HG02981 (cell line): Measurements from ENCODE around the gene TMEM50B.
"Not testable (repeated sequence)": the region's sequence is repeated elsewhere in the genome, so short reads cannot be mapped to it uniquely, and the experiment has no call there.

ENCODE experiments used
- ATAC-seq: cut with Tn5 transposase; IDR thresholded peaks from one replicate; pipeline ENCODE4 v1.9.1; 2021; ENCODE audit warnings: mild to moderate bottlenecking, moderate library complexity; ENCODE audit not compliant: unreplicated experiment

TMEM50B gene

DNA sequence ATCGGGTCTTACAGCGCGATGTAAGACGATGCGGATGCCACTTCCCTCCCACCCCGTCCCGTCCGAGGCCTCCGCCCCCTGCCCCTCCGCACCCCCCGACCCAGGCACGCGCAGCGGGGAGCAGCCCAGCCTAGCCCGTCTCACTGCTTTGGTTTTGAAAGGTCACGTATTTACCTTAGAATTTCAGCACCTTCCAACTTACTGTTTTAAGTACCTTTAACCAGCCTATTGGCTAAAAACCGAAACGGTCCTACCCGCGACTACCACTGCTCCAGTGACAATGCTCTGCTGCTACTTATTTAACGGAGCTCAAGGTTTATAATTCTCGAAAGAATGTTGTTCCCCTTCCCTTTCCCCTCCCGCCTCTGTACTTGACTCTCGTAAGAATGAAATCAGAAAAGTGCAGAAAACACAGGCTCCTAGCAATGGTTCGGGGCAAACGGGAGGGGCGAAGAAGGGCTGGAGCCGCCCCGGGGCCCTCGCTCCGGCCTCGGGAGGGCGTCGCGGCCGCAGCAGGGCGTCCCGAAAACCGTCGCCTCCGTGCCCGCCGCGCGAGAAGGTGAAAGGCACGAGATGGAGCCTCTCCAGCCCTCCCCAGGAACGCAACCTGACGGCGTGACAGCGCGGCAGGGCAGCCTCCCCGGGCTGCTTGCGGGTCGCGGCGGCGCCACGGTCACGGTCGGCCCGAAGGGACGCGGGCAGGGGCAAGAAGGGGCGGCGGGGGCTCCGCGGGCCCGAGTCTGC is 667 bp downstream of the TMEM50B start:
- peak; percentile 5 for ATAC-seq

DNA sequence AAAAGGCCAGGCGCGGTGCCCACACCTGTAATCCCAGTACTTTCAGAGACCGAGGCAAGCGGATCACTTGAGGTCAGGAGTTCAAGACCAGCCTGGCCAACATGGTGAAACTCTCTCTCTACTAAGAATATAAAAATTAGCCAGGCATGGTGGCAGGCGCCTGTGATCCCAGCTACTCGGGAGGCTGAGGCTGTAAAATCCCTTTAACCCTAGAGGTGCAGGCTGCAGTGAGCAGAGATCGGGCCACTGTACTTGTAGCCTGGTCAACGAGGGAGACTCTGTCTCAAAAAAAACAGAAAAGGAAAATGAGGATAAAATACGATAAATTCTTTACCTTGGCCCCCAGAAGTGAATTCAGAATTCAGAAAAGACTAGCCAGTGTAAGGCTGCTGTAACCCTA is 1.6 kb downstream of the TMEM50B start:
- no peak for ATAC-seq

DNA sequence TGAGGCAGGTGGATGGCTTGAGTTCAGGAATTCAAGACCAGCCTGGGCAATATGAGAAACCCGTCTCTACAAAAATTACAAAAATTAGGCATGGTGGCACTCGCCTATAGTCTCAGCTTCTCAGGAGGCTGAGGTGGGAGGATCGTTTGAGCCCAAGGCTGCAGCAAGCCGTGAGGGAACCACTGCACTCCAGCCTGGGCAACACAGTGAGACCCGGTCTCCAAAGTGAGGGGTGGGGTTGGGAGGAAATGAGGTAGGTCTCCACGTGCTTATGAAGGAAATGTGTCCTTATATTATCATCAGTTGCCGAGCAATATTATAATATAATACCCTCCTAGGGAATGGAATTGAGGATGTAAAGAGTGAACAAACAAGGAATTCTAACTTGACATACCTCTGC is 2.7 kb downstream of the TMEM50B start:
- ATAC-seq, result no peak

DNA sequence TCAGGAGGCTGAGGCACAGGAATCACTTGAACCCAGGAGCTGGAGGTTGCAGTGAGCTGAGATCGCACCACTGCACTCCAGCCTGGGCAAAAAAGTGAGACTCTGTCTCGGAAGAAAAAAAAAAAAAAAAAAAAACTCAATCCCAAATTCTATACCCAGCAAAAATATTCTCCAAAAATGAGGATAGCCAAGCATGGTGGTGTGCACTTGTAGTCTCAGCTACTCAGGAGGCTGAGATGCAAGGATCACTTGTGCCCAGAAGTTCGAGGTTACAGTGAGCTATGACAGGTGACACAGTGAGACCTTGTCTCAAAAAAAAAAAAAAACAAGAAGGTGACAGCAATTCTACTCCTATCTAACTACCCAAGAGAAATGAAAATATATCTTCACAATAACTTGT is 6.4 kb downstream of the TMEM50B start:
- no peak for ATAC-seq

DNA sequence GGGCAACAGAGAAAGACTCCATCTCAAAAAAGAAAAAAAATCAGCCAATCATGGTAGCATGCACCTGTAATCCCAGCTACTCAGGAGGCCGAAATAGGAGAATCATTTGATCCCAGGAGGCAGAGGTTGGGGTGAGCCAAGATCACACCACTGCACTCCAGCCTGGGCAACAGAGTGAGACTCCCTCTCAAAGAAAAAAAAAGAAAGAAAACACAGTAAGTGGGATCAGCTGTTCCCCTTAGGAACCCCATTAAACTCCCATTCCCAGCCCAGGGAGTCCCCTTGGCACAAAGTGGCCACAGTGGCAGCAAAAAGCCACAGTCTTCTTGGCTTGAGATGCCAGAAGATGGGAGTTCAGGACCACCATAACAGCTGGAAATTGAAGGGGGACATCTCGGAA is 9.1 kb downstream of the TMEM50B start:
- no peak for ATAC-seq

DNA sequence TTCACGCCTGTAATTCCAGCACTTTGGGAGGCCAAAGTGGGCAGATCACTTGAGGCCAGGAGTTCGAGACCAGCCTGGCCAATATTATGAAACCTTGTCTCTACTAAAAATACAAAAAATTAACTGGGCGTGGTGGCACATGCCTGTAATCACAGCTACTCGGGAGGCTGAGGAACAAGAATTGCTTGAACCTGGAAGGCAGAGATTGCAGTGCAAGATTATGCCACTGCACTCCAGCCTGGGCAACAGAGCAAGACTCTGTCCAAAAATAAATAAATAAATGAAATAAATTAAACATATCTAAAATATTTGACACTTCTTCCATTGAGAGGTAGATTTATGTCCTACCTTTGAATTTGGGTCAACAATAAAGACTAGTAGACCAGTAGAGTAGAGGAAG is 10.6 kb downstream of the TMEM50B start:
- ATAC-seq, result not testable (repeated sequence)

DNA sequence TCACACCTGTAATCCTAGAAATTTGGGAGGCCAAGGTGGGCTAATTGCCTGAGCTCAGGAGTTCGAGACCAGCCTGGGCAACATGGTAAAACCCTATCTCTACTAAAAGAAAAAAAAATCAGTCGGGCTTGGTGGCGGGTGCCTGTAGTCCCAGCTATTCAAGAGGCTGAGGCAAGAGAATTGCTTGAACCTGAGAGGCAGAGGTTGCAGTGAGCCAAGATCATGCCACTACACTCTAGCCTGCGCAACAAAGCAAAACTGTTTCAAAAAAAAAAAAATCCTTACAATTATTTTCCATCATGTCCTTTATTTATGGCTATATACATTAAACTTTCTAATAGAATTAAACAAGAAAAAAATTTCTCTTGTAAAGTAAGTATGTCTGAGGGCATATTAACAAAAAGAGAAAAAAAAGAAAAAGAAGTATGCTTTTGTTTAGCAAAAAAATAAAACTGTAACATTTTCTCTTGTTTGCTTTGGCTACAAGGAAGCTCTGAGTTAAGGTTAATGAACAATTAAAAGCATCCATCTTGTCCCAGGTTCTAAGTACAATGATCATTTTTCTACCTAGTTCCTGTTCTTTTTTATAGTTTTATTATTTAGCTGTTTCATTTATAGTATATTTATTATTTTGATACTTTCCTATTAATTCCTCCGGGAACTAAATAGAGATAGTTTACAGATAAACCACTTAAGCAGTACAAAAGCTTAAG is 18.1 kb downstream of the TMEM50B start:
- ATAC-seq, result no peak

DNA sequence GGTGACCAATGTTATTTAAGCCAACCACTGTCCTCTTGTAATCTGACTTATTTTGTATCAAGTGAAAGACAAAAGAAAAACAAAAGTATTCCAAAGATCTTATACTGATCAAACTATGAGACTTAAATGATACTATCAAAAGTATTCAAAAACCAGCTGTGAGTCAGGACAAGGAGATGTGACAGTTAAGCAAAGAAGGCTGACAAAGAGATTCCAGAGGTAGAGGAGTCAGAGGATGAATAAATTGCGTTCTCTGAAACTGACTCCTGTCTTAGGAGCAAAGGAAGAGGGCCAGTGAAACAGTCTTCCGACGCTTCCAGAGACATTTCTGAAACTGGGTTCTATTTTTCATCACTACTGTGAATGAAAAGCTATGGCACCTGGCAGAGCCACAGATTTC is 20.9 kb downstream of the TMEM50B start:
- ATAC-seq, result no peak

DNA sequence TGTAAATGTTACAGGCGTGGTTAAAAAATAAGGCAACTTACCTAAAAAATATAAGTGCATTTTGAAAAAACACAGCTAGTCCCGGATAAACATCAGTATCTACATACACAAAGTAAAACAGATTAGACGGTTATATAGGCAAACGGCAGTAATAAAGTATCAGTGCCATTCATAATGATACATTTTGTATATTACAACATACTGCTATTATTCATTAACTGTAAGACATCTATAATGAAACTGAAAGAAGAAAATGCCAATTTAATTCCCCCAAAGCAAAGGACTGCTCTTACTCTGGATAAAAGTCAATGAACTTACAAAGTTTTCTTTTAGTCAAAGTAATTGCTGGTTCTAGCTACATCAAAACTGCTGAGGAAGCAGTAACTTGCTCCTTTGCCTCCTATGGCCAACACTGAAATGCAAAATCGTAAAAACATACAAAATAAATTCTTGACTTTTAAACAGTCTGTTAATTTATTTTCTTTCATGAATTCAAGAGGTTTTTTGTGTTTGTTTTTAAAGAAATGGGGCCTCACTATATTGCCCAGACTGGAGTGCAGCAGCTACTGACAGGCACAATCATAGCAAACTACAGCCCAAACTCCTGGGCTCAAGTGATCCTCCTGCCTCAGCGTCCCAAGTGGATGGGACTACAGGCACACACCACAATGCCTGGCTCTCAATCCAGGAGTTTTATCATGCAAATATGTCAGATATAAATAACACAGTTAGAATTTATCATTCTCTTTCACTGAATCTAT is 23.9 kb downstream of the TMEM50B start:
- ATAC-seq, result no peak

DNA sequence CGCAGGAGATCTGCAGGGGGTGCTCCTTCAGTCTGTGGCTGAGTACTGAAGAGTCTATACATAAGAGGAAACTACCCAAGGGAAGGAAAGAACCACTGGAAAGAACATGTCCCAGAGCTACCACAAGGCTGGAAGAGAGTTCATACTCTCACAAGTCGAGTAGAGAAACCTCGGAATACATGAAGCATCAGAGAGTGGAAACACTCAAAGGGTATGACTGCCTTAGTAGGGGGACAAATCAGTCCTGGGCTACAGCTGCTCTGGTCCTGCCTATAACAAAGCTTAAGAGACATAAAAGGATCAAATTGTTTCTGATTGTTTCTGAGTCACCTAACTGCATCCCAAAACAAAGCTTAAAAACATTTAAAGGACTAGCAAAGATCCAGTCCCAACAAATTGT is 27.4 kb downstream of the TMEM50B start:
- no peak for ATAC-seq

DNA sequence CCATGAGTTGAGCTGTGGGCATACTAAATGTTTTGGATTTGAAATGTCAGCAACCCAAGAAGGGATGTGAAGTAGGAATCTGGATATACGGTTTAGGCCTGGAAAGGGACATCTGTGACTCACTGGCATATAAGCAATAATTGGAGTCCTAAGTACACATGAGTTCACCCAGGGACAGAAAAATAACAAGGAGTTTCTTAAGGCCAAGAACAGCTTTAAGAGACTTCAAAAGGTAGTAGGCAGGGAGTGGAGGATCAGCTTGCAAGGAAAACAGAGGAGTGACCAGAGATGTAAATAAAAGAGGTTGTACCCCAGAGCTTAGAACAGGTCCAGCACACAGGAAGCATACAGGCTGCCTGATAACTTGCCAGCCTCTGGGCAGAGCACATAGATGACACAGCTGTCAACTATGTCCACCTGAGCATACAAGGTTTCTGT is 28.1 kb downstream of the TMEM50B start:
- no peak for ATAC-seq

DNA sequence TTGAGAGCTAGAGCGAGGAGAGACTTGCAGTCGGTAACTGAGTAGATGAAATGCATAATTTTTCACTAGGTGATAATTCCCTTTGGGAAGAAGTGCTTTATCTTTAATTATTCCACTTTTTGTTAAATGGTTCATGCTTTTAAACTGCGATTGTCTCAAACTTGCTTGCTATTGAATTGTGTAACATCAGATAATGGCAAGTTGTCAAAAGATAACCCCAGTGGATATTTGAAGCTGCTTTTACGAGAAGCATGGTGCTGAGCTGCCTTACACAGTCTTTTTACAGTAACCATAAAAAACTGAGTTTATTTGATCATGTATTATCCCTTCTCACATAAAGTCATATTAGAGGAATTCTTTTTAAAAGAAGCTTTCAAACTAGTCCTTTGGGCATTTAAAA is 30.2 kb downstream of the TMEM50B start:
- no peak for ATAC-seq

DNA sequence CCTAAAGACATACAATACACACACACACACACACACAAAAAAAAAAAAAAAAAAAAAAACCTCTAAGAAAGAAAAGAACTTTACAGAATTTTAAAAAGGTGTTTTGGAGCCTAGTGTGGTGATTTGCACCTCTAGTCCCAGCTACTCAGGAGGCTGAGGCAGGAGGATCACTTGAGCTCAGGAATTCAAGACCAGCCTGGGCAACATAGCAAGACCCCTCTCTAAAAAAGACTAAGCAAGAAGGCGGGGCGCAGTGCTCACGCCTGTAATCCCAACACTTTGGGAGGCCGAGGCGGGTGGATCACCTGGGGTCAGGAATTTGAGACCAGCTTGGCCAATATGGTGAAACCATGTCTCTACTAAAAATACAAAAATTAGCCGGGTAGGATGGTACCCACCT is 33.2 kb downstream of the TMEM50B start:
- not testable (repeated sequence) for ATAC-seq

DNA sequence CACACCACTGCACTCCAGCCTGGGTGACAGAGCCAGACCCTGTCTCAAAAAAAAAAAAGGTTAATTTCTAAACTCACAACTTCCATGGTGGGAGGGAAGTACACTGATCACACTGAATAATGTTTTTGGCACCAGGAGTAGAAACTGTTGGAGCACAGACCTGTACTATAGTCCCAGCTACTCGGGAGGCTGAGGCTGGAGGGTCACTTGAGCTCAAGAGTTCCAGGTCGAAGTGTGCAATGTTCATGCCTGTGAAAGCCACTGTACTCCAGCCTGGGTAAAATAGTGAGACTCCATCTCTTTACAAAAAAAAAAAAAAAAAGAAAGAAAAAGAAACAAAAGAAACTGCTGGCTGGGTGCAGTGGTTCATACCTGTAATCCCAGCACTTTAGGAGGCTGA is 35.3 kb downstream of the TMEM50B start:
- no peak for ATAC-seq

DNA sequence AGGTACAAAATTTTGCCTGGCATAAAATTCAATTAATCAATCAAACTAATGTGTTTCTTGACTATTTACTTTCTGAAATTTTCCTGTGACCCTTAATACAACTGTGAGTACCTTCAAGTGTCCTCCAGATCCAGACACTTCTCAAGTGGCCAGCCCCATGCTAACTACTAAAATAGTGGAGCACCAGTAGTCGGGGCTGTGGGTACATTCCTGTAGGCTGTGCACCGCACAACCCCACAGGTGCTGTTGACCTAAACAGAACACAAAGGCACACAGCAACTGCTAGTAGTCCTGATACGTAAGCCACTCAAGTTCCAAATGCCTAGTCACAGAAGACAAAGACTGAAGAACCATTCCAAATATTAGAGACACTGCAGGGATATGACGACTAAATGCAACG is 36.6 kb downstream of the TMEM50B start:
- ATAC-seq, result no peak

DNA sequence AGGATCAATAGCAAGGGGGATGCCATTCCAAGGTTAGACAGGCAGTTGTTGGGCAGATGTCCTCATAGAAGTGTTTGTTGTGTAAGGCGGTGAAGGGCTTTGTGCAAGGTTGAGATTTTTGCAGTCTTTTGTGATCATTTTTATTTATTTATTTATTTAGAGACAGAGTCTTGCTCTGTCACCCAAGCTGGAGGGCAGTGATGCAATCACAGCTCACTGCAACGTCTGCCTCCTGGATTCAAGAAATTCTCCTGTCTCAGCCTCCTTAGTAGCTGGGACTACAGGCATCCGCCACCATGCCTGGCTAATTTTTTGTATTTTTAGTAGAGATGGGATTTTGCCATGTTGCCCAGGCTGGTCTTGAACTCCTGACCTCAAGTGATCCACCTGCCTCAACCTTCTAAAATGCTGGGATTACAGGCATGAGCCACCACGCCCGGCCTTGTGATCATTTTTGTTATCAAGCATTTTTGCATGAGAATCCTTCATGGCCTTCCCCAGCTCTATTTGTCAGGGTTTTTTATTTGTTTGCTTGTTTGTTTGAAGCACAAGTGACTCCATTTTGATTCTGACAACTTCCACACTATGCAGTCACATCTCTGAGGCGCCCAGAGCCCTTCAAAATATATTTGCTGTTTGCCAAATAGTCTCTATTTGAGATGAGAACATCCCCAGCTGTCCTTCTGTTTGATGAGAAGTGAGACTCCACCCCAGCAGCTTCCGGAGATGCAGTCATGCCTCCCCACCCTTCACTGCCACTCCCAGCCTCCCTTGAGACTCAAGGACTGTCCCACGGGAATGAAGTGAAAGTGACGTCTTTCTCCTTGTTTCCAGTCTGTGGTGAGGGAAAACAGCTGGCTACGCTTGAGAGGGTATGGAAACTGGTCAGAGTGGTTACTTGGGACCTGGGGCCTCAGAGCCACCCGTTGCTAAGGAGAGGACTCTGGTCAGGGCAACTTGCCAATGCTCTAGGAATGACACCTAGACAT is 38.0 kb downstream of the TMEM50B start:
- ATAC-seq, result peak; percentile 76

DNA sequence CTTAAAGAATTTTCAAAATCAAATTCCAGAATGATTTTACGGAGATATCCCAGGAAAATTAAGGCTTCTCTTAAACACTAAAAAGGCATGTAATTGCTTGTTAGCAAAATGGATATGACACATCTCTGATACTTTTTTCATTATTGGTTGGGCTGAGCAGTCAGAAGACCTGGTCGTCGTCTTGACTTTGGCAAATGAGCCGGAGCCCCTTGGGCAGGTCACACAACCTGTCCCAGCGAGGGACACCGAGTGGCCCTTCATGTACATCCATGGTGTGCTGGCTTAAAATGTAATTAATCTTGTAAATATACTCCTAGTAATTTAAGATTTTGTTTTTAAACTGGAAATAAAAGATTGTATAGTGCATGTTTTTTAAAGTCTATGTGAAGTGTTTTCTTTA is 42.6 kb downstream of the TMEM50B start:
- no peak for ATAC-seq

DNA sequence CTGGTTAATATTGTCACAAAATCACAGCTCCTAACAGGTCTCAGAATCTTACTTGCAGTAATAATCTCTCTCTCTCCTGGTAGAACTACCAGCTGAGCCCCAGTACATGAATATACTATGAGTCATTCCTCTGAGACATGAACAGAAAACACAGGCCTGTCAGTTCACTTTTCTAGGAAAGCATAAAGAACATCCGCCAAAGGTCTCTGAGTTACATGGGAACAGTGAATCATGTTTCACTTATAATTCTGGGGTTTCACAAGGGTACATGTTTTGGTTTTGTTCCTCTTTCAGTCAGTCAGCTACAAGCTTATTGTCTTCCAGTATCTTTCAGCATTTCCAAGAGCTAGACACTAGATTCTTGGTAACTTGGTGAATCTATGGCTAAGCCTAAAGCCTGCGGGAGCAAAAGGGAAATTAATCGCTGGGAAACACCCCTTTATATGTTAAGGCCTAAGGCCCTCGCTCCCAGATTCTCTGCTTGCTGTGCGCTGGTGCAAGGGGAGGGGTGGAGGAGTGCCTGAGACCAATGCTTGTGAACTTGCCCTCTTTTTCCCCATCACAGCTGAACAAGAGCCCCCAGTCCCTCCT is 44.9 kb downstream of the TMEM50B start:
- ATAC-seq, result peak; percentile 88

DNA sequence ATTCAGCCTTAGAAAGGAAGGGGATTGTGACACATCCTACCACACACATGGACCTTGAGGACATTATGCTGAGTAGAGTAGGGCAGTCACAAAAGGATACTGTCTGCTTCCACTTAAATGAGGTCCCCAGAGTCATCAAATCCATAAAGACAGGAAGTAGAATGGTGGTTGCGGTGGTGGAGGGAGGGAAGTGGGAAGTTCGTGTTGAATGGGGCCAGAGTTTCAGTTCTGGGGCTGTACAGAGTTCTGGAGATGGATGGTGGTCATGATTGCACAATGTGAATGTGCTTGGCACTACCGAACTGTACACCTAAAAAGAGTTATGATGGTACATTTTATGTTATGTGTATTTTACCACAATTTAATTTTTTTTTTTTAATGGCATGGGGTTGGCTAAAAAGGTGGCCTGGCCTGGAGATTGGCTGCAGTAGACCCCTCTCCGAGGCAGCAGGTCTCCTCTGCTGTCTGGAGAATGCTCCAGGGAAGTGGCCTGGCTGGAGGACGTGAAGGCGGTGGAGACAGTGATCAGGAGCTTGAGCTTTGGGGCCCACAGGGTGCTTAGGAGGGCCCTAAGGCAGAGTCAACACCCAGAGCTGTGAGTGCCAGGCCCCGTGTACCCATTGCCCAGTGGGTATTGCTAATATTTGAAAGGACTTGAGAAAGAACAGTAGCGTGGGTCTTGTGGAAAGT is 46.2 kb downstream of the TMEM50B start:
- no peak for ATAC-seq

DNA sequence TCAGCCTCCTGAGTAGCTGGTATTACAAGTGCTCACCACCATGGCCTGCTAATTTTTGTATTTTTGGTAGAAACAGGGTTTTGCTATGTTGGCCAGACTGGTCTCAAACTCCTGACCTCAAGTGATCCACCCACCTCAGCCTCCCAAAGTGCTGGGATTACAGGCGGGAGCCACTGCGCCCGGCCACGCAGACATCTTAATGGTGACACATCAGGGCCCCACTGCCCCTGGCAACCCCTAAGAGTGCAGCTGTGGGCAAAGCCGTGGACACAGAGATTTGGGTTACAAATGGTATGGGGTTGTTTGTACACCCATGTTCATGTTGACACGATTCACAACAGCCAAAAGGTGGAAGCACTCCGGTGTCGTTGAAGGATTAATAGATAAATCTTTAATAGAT is 46.8 kb downstream of the TMEM50B start:
- ATAC-seq, result no peak
